OCI-M2 (cell line): ENCODE data around the gene RAD21L1.
"Not testable (repeated sequence)": the region's sequence is repeated elsewhere in the genome, so short reads cannot be mapped to it uniquely, and the experiment has no call there.

ENCODE experiments used
- DNase-seq: peaks from one replicate; lab custom pipeline; 2025; ENCODE audit not compliant: unreplicated experiment; lab: John Stamatoyannopoulos, UW

Gene RAD21L1

GRCh38 chr20:1224205-1224890 is 1.5 kb upstream of the RAD21L1 start:
- no peak for DNase-seq

GRCh38 chr20:1225263-1225782 is 521 bp upstream of the RAD21L1 start:
- DNase-seq: no peak

GRCh38 chr20:1229541-1229940 is 3.7 kb downstream of the RAD21L1 start:
- DNase-seq: no peak

- no peak for DNase-seq
These were observed 6.7 kb downstream of the RAD21L1 start for GRCh38 chr20:1232286-1233111.

- no peak for DNase-seq
These were observed 14.7 kb downstream of the RAD21L1 start for GRCh38 chr20:1240549-1240948.

GRCh38 chr20:1241456-1241855 is 15.6 kb downstream of the RAD21L1 start:
- DNase-seq: no peak

GRCh38 chr20:1242099-1242498 is 16.3 kb downstream of the RAD21L1 start:
- DNase-seq: no peak

- DNase-seq: no peak
These were observed 16.7 kb downstream of the RAD21L1 start for GRCh38 chr20:1242530-1242929.

GRCh38 chr20:1245578-1245977 is 19.7 kb downstream of the RAD21L1 start:
- DNase-seq: no peak

GRCh38 chr20:1247689-1248088 is 21.8 kb downstream of the RAD21L1 start:
- no peak for DNase-seq

- DNase-seq: not testable (repeated sequence)
These were observed 24.4 kb downstream of the RAD21L1 start for GRCh38 chr20:1250282-1250681.

GRCh38 chr20:1252416-1252815 is 26.6 kb downstream of the RAD21L1 start:
- no peak for DNase-seq

GRCh38 chr20:1254254-1254653 is 28.4 kb downstream of the RAD21L1 start:
- no peak for DNase-seq

GRCh38 chr20:1255675-1256074 is 29.8 kb downstream of the RAD21L1 start:
- DNase-seq: peak; percentile 49

GRCh38 chr20:1263853-1264252 is 38.0 kb downstream of the RAD21L1 start:
- DNase-seq: no peak

- DNase-seq: no peak
These were observed 38.9 kb downstream of the RAD21L1 start for GRCh38 chr20:1264727-1265126.

- no peak for DNase-seq
These were observed 39.5 kb downstream of the RAD21L1 start for GRCh38 chr20:1265226-1265915.

- no peak for DNase-seq
These were observed 40.0 kb downstream of the RAD21L1 start for GRCh38 chr20:1265916-1266166.

GRCh38 chr20:1266167-1266973 is 40.5 kb downstream of the RAD21L1 start, which contains the start of gene SNPH:
SNPH (plus strand) TSS chr20:1266294; CDS start chr20:1296240, 29,946 bp downstream.
- no peak for DNase-seq

GRCh38 chr20:1267161-1267560 is 41.3 kb downstream of the RAD21L1 start:
- no peak for DNase-seq

GRCh38 chr20:1267809-1268374 is 42.0 kb downstream of the RAD21L1 start:
- DNase-seq: no peak
